Embryonic facial prominence (tissue), 1 donor: ENCODE measurements around the gene TNS4.
A peak's percentile ranks its signal among the peaks of the same experiment; 100 is the strongest.
"Not testable (repeated sequence)": the region's sequence is repeated elsewhere in the genome, so short reads cannot be mapped to it uniquely, and the experiment has no call there.

Experiments
- DNase-seq: peaks from one replicate; pipeline ENCODE4 v3.0.0-alpha.2; 2016; ENCODE audit errors: extremely low spot score

The TNS4 gene

GRCh38 chr17:40501499-40501911, at the start of gene TNS4:
TSS of gene TNS4 (minus strand) at chr17:40501623. CDS start at chr17:40496425, 5,198 bp downstream.
- no peak for DNase-seq

DNA sequence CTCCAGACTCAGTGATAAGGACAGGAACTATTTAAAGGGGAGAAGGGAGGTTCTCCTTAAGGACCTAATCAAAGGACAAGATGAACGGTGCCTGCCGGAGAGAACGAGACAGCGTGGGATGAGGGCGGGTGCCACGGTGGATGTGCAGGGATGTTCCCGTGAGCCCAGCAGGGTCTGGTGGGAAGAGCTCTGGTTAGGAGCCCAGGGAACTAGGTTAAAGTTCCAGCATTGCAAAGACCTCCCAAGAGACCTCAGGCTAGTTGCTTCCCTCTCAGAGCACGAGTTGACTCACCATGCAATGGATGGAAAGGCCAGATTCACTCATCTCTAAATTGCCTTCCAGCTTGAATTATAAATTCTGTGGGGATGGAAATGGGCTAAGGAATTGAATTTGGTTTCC, 49.2 kb upstream of the TNS4 start:
- no peak for DNase-seq

DNA sequence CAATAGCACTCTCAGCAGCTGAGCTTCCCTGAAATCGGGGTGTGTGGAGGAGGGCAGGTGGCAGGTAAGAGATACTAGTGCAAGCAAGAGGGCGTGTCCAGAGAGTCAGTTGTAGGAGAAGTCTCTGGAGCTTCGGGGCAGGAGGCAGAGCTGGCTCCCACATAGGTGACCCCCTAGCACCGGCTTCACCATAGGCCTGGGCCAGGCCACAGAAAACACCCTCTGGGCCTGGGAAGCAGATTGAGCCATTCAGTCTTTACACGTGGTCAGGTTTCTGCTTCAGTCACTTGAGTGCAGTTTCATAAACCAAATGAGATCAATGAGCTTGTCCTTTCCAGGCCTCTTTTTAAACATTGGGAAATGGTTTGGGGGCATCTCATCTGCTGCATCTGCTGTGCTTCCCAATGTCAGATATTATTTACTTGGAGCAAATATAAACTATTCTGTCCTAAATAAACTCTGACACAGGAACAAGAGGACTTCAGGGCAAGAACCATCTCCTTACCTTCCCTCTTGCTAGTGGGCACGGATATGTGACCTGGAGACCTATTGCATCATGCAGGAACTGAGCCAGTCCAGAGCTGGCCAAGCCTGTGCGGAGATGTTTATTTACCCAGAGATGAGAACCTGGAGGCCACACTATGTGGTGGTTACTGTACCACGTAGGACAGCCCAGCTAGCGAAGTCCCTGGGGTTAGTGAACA, 47.7 kb upstream of the TNS4 start:
- DNase-seq: no peak

DNA sequence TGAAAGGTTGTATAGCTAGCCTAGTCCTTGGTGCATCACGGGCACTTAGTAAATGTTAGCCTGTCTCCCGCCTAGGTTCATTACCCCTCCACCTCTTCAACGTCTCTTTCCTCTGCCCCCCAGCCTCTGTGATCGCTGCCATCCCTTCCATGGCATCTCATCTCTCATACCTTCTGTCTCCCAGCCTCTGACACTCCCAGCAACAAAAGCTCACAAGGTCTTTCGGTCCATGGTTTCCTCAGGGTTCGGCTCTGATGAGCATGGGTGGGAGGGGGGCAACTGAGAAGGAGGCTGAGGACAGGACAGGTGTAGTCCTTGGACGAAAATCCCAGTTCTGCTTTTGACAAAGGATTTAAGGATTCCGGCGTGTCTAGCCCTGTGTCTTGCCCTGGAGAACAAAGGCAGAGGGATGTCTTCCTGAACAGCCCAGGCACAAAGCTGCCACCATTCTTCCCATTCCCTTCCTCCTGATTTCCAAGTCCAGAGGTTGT, 47.1 kb upstream of the TNS4 start:
- no peak for DNase-seq

DNA sequence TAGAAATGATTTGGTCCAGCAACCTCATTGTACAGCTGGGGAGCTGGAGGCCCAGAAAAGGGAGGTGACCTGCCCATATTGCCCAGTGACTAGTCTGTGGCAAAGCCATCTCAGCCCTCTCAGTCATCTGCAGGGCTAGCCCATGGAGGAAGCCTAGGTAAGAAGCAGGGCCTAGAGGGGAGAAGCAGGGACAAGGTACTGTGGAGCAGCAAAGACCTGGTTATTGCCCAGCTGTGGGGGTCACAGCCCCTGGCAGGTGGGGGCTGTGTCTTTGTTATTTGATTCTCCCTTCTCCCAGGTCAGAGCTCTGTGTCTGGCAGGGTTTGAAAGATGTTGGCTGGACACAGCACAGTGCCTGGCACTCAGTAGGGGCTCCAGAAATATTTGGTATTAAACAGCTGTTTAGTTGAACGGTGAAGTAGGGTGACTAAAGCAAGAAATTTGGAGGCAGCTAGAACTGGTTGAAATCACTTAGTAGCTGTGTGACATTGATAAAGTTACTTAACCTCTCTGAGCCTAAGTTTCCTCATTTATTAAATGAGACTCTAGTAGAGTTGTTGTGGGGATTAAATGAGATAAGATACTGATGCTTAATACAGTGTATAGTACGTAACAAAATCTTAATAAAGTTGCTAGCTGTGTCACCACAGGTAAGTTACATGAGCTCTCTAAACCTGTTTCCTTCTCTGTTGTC, 46.5 kb upstream of the TNS4 start:
- DNase-seq: no peak

DNA sequence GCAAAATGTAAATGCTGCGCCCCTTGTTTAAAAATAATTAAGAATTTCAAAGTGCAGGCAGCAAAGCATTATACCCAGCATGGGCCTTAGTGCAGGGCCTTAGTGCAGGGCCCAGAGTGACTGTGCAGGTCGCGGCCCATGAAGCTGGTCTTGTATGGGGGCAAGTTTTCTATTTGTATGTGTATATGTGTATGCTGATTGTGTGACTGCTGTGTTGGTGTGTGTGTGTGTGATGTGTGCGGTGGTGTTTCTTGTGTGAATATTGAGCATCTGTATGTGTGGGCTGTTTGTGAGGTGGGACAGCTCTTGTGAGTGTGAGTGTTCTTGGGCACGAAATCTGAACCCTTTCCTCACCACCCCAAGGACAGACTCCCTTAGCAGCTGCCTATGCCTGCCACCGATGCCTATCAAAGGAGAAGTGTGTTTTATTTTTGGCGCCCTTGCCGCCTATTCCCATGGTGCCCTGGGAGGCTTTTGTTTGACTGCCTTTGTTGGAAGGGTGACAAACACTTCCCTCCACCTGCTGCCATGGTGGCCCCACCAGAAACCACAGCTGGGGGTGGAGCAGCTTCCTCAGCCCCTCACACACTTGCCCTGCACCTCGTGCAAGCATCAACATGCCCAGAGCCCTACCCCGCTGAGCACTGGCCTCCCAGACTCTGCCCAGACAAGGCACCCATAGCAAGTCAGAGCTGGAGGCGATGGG, 45.8 kb upstream of the TNS4 start:
- DNase-seq: no peak

GRCh38 chr17:40546497-40546896, 45.1 kb upstream of the TNS4 start:
- DNase-seq: not testable (repeated sequence)

DNA sequence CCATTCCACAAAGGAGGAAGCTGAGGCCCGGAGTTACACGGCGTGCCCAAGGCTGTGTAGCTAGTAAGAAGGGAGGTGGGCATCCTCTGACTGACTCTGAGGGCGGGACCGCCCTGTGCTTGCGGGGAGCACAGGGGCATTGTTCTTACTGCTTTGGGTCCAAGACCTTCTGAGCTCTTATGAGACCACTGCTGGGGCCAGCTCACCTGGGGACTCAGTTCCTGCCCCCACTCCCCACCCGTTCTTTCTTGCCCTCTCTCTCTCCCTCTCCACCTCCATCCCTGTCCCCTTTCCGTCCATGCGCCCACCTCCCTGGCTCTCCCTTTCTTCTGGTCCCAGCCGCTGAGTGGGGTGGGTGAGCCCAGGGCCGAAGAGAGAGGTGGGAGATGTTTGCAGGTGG, 44.2 kb upstream of the TNS4 start:
- no peak for DNase-seq

GRCh38 chr17:40542558-40543411, 41.4 kb upstream of the TNS4 start:
- peak; percentile 84 for DNase-seq

GRCh38 chr17:40541873-40542557, 40.6 kb upstream of the TNS4 start:
- peak; percentile 62 for DNase-seq

- no peak for DNase-seq
These were observed 39.8 kb upstream of the TNS4 start for GRCh38 chr17:40541060-40541872.

- DNase-seq: no peak
These were observed 39.0 kb upstream of the TNS4 start for GRCh38 chr17:40540448-40540847.

DNA sequence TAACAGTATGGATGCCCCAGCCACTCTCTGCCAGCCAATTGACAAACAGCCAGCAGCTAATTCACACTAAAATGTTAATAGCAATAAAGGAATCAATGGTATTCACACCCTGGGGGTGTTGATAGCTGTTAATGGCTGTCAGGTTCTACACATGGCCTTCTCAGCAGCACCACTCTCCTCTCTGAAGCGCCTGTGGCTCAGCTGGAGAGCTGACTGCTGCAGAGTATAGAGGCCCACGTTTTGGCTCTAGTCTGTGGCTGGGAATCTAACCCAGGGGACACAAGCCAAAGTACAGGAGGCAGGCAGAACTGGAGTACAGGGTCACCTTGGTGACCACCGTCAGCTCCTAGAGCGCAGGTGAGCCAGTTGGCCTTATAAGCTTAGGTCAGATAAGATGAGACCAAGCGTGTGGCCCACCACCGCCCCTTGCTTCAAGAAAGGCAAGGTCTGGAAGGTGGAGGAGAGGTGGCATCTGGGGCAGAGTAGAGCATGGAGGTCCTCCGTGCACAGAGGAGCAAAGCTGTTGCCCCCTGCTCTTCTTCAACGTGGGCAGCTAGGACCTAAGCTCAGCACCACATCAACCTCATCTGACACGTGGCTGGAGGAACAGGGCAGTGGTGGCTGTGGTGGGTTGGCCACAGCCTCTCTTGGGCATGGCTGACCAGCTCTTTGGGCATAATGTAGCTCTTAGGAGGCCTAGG, 38.4 kb upstream of the TNS4 start:
- no peak for DNase-seq

GRCh38 chr17:40538936-40539705, 37.7 kb upstream of the TNS4 start:
- no peak for DNase-seq

- no peak for DNase-seq
These were observed 36.9 kb upstream of the TNS4 start for GRCh38 chr17:40538019-40538935.

DNA sequence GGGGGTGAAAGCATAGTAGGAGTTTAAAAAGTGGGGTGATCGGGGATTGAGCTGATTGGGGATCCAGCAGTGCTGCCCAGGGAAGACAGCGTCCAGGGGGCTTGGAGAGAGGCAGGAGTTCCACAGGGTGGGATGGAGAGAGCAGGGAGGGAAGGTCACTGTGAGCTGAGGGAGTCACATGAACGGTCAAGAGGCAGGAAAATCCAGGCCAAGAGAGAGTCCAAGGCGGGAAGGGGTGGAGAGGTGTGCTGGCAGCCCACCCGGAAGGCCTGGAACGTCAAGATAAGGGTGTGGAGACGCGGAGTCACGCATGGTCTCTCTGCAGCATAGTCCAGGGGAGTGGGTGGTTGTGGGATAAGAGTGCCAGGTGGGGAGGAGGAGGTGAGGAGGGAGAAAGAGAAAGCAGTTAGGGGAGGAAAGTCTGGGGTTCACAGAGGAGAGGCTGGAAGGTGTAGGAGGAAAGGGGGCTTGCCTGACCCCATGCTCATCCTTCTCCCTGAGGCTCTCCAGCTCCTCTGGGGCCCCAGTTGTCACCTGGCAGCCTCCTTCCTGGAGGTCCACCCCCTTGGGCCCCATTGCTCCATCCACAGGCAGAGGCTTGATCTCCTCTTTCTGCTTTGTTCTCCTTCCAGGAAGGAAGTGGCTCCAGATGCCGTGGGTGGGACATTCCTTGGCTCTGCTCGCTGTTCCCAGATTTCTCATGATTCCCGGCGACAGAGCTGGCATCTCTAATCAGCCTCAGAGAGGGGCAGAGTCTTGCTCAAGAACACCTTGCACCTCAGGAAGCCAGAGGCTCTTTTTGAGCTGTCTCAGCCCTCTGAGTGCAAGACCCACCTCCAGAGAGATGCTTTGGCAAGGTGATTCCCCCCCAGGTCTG, 35.1 kb upstream of the TNS4 start:
- no peak for DNase-seq

DNA sequence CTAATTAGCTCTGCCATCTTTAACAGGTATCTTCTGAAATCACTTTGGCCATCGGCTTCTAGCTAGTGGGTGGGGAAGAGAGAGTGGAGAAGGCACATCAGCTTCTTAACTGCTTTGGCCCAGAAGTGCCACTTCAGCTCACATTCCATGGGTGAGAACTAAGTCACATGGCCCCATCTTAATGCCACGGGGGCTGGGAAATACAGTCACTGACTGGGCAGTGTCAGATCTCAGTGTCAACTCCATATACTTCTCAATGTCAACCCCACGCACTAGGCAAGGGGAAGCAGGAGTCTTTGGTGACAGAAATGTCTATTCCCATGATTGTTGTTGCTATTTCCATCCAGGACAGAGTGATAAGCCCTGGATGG, 34.5 kb upstream of the TNS4 start:
- no peak for DNase-seq
